WERI-Rb-1 (cell line): Measurements from ENCODE around the gene RHOA.
A peak's percentile ranks its signal among the peaks of the same experiment; 100 is the strongest.
"Not testable (repeated sequence)": the region's sequence is repeated elsewhere in the genome, so short reads cannot be mapped to it uniquely, and the experiment has no call there.

ENCODE experiments used
- DNase-seq: peaks from one replicate; pipeline ENCODE4 v3.0.0-alpha.2; 2020
- H3K27ac ChIP-seq: fragments of 250-450 bp; sonication (Bioruptor Pico); 2 replicates; pipeline ENCODE4 v1.5.1; 2020; ENCODE audit warnings: mild to moderate bottlenecking, moderate library complexity
- H3K27me3 ChIP-seq: fragments of 250-450 bp; sonication (Bioruptor Pico); 2 replicates; pipeline ENCODE4 v1.5.1; 2021; ENCODE audit warnings: mild to moderate bottlenecking, low read depth, moderate library complexity; ENCODE audit not compliant: insufficient read depth, severe bottlenecking
- H3K36me3 ChIP-seq: fragments of 250-450 bp; sonication (Bioruptor Pico); 2 replicates; pipeline ENCODE4 v1.5.1; 2020; ENCODE audit warnings: mild to moderate bottlenecking, moderate library complexity
- H3K4me3 ChIP-seq: 2 replicates; pipeline ENCODE4 v1.5.1; 2011; ENCODE audit warnings: low read depth, mild to moderate bottlenecking, control low read depth, low read length
- H3K9me3 ChIP-seq: fragments of 250-450 bp; sonication (Bioruptor Pico); 2 replicates; pipeline ENCODE4 v1.5.1; 2021; ENCODE audit warnings: mild to moderate bottlenecking, moderate library complexity; ENCODE audit not compliant: severe bottlenecking
- CTCF ChIP-seq: IDR thresholded peaks from 2 replicates; pipeline ENCODE4 v1.5.1; 2011; ENCODE audit warnings: low read depth, mild to moderate bottlenecking, control low read depth, inconsistent platforms, low read length

Gene RHOA

GRCh38 chr3:49349348-49350114, 62.2 kb downstream of the RHOA start:
- Histone ChIP-seq H3K4me3 (no peak overlapping the region), H3K27me3 (no peaks in the 10 kb centered on the region), H3K27ac (no peak overlapping the region), H3K36me3 (no peaks in the 10 kb centered on the region), H3K9me3 (no peaks in the 10 kb centered on the region)
- no peak for DNase-seq
- no peak for TF ChIP-seq CTCF

- not testable (repeated sequence) for H3K4me3 ChIP-seq, DNase-seq, H3K9me3 ChIP-seq, H3K27ac ChIP-seq, H3K27me3 ChIP-seq, H3K36me3 ChIP-seq
These were observed 63.4 kb downstream of the RHOA start for GRCh38 chr3:49348361-49348760.

- H3K27ac ChIP-seq = no peak overlapping the region
- H3K4me3 ChIP-seq = no peak overlapping the region
These were observed 65.0 kb downstream of the RHOA start for GRCh38 chr3:49346797-49347251.

GRCh38 chr3:49343163-49343562, 68.6 kb downstream of the RHOA start:
- Histone ChIP-seq H3K4me3 (no peak overlapping the region), H3K27me3 (no peaks in the 10 kb centered on the region), H3K9me3 (no peaks in the 10 kb centered on the region), H3K27ac (no peak overlapping the region), H3K36me3 (no peaks in the 10 kb centered on the region)
- TF ChIP-seq CTCF = no peak
- DNase-seq = no peak

More at GRCh38 chr3:49346797-49347251, 65.0 kb downstream of the RHOA start:
- DNase-seq = no peak
- no peaks in the 10 kb centered on the region for H3K27me3 ChIP-seq
- no peaks in the 10 kb centered on the region for H3K9me3 ChIP-seq
- no peak for TF ChIP-seq CTCF
- H3K36me3 ChIP-seq = no peaks in the 10 kb centered on the region

- Histone ChIP-seq H3K27ac (peak overlapping the region; percentile 1), H3K27me3 (no peaks in the 10 kb centered on the region), H3K9me3 (no peaks in the 10 kb centered on the region), H3K4me3 (no peak overlapping the region), H3K36me3 (peaks cover 4% of the 10 kb centered on the region)
- no peak for DNase-seq
- TF ChIP-seq CTCF = no peak
These were observed 69.8 kb downstream of the RHOA start for GRCh38 chr3:49341996-49342395.

GRCh38 chr3:49339941-49340800, 71.6 kb downstream of the RHOA start, which contains the start of gene USP4:
Gene USP4 (minus strand): TSS chr3:49340053. CDS start chr3:49340024, 29 bp downstream.
- Histone ChIP-seq H3K27me3 (no peaks in the 10 kb centered on the region), H3K36me3 (peaks cover 15% of the 10 kb centered on the region), H3K4me3 (peak within 1 kb of the TSS; percentile 95), H3K9me3 (no peaks in the 10 kb centered on the region), H3K27ac (peak within 1 kb of the TSS; percentile 95)
- peak; percentile 97 for DNase-seq
- peak; percentile 75 for TF ChIP-seq CTCF
